Esophagus muscularis mucosa (tissue), 3 donors: ENCODE measurements around the gene RNF111.

Experiments
- POLR2A ChIP-seq: fragments of 450-650 bp; IDR thresholded peaks from one replicate; pipeline ENCODE4 v1.6.1; 2017; ENCODE audit warnings: antibody characterized with exemption, moderate library complexity, mild to moderate bottlenecking, low read depth
- POLR2AphosphoS5 ChIP-seq, 2 donors: sonication (generic); formaldehyde crosslinking; IDR thresholded peaks; one replicate each; pipeline ENCODE4 v1.6.1; 2017; ENCODE audit warnings: antibody characterized with exemption in 2 of 2
- TF ChIP-seq, protein P1 (sequence below), 3 experiments: fragments of 200-600 bp in 2 of 3; fragments of 450-650 bp in 1 of 3; sonication (generic) in 2 of 3; IDR thresholded peaks; one replicate each; pipeline ENCODE4 v1.5.1; 2017 to 2019; ENCODE audit warnings: antibody characterized with exemption in 3 of 3, mild to moderate bottlenecking in 2 of 3, moderate library complexity in 1 of 3

DNA sequence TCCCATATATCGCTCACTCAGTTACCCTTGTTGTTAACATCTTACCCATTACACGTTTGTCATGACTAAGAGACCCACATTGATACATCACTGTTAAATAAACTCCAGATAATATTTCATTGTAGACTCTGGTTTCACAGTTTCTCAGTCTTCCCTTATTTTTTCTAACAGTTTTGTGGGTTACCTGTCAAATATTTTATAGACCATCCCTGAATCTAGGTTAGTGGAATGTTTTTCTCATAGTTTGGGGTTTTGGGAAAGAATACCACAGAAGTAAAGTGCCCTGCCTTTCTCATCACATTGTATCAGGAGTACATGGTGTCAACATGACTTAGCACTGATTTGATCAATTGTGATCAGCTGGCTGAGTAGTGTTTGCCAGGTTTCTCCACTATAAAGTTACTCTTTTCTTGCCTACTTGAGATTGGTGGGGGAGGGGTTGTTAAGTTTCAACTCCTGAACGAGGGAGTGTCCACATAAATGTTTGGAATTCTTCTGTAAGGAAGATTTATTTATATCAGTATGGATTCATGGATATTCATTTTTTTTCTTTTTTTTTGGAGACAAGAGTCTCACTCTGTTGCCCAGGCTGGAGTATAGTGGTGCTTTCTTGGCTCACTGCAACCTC is 25.9 kb downstream of the RNF111 start:
- TF ChIP-seq, protein P1, sequence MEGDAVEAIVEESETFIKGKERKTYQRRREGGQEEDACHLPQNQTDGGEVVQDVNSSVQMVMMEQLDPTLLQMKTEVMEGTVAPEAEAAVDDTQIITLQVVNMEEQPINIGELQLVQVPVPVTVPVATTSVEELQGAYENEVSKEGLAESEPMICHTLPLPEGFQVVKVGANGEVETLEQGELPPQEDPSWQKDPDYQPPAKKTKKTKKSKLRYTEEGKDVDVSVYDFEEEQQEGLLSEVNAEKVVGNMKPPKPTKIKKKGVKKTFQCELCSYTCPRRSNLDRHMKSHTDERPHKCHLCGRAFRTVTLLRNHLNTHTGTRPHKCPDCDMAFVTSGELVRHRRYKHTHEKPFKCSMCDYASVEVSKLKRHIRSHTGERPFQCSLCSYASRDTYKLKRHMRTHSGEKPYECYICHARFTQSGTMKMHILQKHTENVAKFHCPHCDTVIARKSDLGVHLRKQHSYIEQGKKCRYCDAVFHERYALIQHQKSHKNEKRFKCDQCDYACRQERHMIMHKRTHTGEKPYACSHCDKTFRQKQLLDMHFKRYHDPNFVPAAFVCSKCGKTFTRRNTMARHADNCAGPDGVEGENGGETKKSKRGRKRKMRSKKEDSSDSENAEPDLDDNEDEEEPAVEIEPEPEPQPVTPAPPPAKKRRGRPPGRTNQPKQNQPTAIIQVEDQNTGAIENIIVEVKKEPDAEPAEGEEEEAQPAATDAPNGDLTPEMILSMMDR (IDR thresholded peaks at IDR 0.05): no peak
- TF ChIP-seq POLR2A (no peak), POLR2AphosphoS5 (IDR thresholded peaks at IDR 0.05) (no peak)
